CD4-positive, alpha-beta memory T cell (primary cell): ENCODE data around the gene EGFLAM. TPM values are rescaled to one million over a fixed set of nuclear protein-coding genes. Genes with fewer than 3 reads are reported as not detected.

ENCODE experiments used
- CTCF ChIA-PET: fragments of 350-600 bp; sonication (Branson Sonifier 250); formaldehyde crosslinking; loops from one replicate; lab custom pipeline; 2021; ENCODE audit warnings: inconsistent platforms; ENCODE audit not compliant: partially characterized antibody; lab: Charles Lee
- POLR2A ChIA-PET: fragments of 350-600 bp; sonication (Branson Sonifier 250); formaldehyde crosslinking; loops from one replicate; lab custom pipeline; 2021; ENCODE audit not compliant: partially characterized antibody; lab: Charles Lee
- DNase-seq, 5 donors: peaks; one replicate each; pipeline versions ENCODE4 v3.0.0 to v3.0.0-alpha.2; 2020 to 2022; ENCODE audit warnings: mixed read lengths in 1 of 5
- H3K27ac ChIP-seq: one replicate; pipeline ENCODE4 v1.7.0; 2013; ENCODE audit warnings: low read depth, low read length
- H3K27me3 ChIP-seq: 2 replicates; pipeline ENCODE4 v1.7.0; 2013; ENCODE audit warnings: mild to moderate bottlenecking, low read length, moderate library complexity; ENCODE audit not compliant: insufficient read depth
- H3K36me3 ChIP-seq: 2 replicates; pipeline ENCODE4 v1.7.0; 2013; ENCODE audit warnings: mild to moderate bottlenecking, low read length, moderate library complexity; ENCODE audit not compliant: insufficient read depth
- H3K4me1 ChIP-seq: 2 replicates; pipeline ENCODE4 v1.7.0; 2013; ENCODE audit warnings: mild to moderate bottlenecking, low read length, moderate library complexity; ENCODE audit not compliant: insufficient read depth
- H3K4me3 ChIP-seq, 2 donors: one replicate each; pipeline ENCODE4 v1.7.0; 2013; ENCODE audit warnings: low read length in 2 of 2, mild to moderate bottlenecking in 1 of 2
- H3K9me3 ChIP-seq, 2 donors: one replicate each; pipeline ENCODE4 v1.7.0; 2013; ENCODE audit warnings: low read length in 2 of 2, control low read depth in 1 of 2; ENCODE audit not compliant: control insufficient read depth in 1 of 2
- H3K27ac Mint-ChIP-seq, 7 donors: one replicate each; pipeline ENCODE4 v1.8.0; 2020 to 2021; ENCODE audit warnings: mixed read lengths in 7 of 7, mild to moderate bottlenecking in 6 of 7, inconsistent platforms in 3 of 7, moderate library complexity in 3 of 7
- H3K27me3 Mint-ChIP-seq, 2 donors: one replicate each; pipeline ENCODE4 v1.8.0; 2020 to 2021; ENCODE audit warnings: mixed read lengths in 2 of 2
- H3K36me3 Mint-ChIP-seq, 2 donors: one replicate each; pipeline ENCODE4 v1.8.0; 2020 to 2021; ENCODE audit warnings: mixed read lengths in 2 of 2, inconsistent platforms in 1 of 2, mild to moderate bottlenecking in 1 of 2
- H3K4me1 Mint-ChIP-seq, 4 donors: one replicate each; pipeline ENCODE4 v1.8.0; 2020 to 2021; ENCODE audit warnings: mixed read lengths in 4 of 4, mild to moderate bottlenecking in 1 of 4
- H3K4me3 Mint-ChIP-seq, 8 donors: one replicate each; pipeline ENCODE4 v1.8.0; 2020 to 2021; ENCODE audit warnings: mixed read lengths in 8 of 8, mild to moderate bottlenecking in 7 of 8, moderate library complexity in 6 of 8, inconsistent platforms in 3 of 8
- H3K9me3 Mint-ChIP-seq, 8 donors: one replicate each; pipeline ENCODE4 v1.8.0; 2020 to 2021; ENCODE audit warnings: mixed read lengths in 8 of 8, mild to moderate bottlenecking in 5 of 8, inconsistent platforms in 3 of 8, moderate library complexity in 1 of 8
- intact Hi-C: fragments of 100-400 bp; cut with micrococcal nuclease; formaldehyde crosslinking; loops from one replicate; pipeline ENCODE4 v1.15.1; 2023
- polyA plus RNA-seq, 2 donors: library from polyadenylated mRNA; unstranded; fragments of 300-500 nt; fragmentation: Illumina TruSeq; gene quantifications; one replicate each; pipeline ENCODE4 v1.2.3, GENCODE V29; 2021
- total RNA-seq, 2 experiments: library from RNA; stranded (reverse); gene quantifications; one replicate each; pipeline ENCODE4 v1.2.3, GENCODE V29; 2021

Gene EGFLAM
- total and polyA plus RNA-seq, 4 experiments from 2014 or later = not detected

DNA sequence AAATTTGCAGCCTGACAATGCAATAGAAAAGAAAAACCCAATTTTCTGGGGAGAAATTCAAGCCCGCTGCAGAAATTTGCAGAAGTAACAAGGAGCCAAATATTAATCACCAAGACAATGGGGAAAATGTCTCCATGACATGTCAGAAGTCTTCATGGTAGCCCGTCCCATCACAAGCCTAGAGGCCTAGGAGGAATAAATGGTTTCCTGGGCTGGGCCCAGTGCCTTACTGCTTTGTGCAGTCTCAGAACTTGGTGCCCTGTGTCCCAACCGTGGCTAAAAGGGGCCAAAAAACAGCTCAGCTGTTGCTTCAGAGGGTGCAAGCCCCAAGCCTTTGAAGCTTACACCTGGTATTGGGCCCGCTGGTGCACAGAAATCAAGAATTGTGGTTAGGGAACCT lies 23.6 kb upstream of the EGFLAM start:
- intact Hi-C loops = no loop called here
- H3K27ac Mint-ChIP-seq = no peak overlapping the region
- H3K27me3 ChIP-seq = no peaks in the 10 kb centered on the region
- H3K9me3 ChIP-seq = no peaks in the 10 kb centered on the region
- POLR2A ChIA-PET = no interaction called here
- H3K4me3 ChIP-seq = no peak overlapping the region
- H3K4me1 ChIP-seq = no peaks in the 10 kb centered on the region
- no peak for DNase-seq
- H3K36me3 Mint-ChIP-seq = no peaks in the 10 kb centered on the region
- peaks cover 5 to 18% (median 7%) of the 10 kb centered on the region in 8 donors for H3K9me3 Mint-ChIP-seq
- H3K27me3 Mint-ChIP-seq = no peaks in the 10 kb centered on the region
- CTCF ChIA-PET = no interaction called here
- no peaks in the 10 kb centered on the region for H3K4me1 Mint-ChIP-seq
- no peak overlapping the region for H3K27ac ChIP-seq
- H3K4me3 Mint-ChIP-seq = no peak overlapping the region
- no peaks in the 10 kb centered on the region for H3K36me3 ChIP-seq

DNA sequence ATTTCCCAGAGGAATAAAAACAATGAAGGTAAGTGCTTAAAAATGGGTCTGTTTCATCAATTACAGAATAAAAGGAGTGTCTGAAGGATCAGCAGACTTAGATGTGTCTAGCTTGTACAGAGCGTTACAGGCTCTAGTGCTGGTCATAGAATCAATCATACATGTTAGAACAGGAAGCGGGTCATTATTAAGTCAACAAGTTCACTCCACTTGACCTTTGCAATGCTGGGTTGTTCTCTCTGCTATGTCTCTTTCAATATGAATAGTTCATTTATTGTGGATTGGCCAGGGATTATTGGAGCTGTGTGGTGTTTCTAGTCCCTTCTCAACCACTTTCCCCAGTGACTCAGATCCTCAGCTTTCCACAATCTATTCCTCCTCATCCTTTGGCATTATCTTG lies 20.7 kb upstream of the EGFLAM start:
- Histone ChIP-seq H3K4me1 (no peaks in the 10 kb centered on the region), H3K4me3 (no peak overlapping the region), H3K36me3 (no peaks in the 10 kb centered on the region), H3K9me3 (no peaks in the 10 kb centered on the region), H3K27ac (no peak overlapping the region), H3K27me3 (no peaks in the 10 kb centered on the region)
- CTCF ChIA-PET = no interaction called here
- Mint-ChIP-seq H3K27ac (no peak overlapping the region), H3K9me3 (peaks cover 3 to 16% (median 7%) of the 10 kb centered on the region in 8 donors), H3K4me3 (no peak overlapping the region), H3K4me1 (no peaks in the 10 kb centered on the region), H3K27me3 (peaks cover 2 to 3% of the 10 kb centered on the region in 2 donors), H3K36me3 (no peaks in the 10 kb centered on the region)
- intact Hi-C loops = no loop called here
- POLR2A ChIA-PET = no interaction called here
- no peak for DNase-seq

DNA sequence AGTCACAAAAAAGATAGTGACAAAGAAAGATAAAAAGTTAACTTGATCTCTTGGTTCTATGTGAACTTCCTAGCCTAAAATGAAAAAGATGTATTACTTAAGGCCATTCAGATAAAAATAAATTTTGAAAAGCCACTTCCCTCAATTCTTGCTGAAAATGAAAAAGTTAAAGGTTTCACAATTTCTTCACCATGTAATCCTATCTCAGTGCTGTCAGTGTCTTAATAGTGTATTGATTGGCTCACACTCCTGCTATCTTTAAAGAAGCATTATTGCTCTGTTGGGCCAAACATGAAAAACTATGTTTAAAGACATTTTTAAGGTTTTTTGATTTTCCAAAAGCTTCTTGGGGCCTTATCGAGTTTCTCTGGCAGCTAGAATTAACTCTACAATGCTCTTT lies 18.1 kb upstream of the EGFLAM start:
- Histone ChIP-seq H3K9me3 (no peaks in the 10 kb centered on the region), H3K36me3 (no peaks in the 10 kb centered on the region), H3K4me3 (no peak overlapping the region), H3K27me3 (no peaks in the 10 kb centered on the region), H3K4me1 (no peaks in the 10 kb centered on the region), H3K27ac (no peak overlapping the region)
- Mint-ChIP-seq H3K4me3 (no peak overlapping the region), H3K36me3 (no peaks in the 10 kb centered on the region), H3K4me1 (no peaks in the 10 kb centered on the region), H3K27me3 (peaks cover 2 to 3% of the 10 kb centered on the region in 2 donors), H3K9me3 (peaks cover 0 to 5% (median 3%) of the 10 kb centered on the region in 8 donors), H3K27ac (no peak overlapping the region)
- ChIA-PET CTCF (no interaction called here), POLR2A (no interaction called here)
- no peak for DNase-seq
- intact Hi-C loops = no loop called here

DNA sequence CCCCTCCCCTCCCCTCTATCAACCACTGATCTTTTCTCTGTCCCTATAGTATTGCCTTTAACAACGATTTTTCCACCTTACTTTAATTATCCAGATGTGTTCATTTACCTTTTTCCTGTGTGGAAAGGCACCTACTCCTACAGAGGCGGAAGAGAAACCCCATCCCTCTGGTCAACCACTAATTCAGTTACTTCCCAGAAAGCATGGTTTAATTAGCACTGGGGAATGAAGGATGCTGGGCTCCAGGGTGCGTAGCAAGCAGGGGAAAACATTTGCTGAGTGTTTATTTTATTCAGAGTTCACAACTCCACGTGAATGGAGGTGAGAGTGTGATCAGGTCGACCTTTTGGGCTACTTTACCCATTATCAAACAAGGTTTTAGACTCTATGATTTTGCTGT lies 16.7 kb upstream of the EGFLAM start:
- Histone ChIP-seq H3K27me3 (no peaks in the 10 kb centered on the region), H3K27ac (no peak overlapping the region), H3K4me3 (no peak overlapping the region), H3K36me3 (no peaks in the 10 kb centered on the region), H3K9me3 (no peaks in the 10 kb centered on the region), H3K4me1 (no peaks in the 10 kb centered on the region)
- Mint-ChIP-seq H3K27me3 (peaks cover 2 to 3% of the 10 kb centered on the region in 2 donors), H3K27ac (no peak overlapping the region), H3K4me3 (no peak overlapping the region), H3K9me3 (peaks cover 0 to 3% (median 0%) of the 10 kb centered on the region in 8 donors), H3K36me3 (no peaks in the 10 kb centered on the region), H3K4me1 (no peaks in the 10 kb centered on the region)
- ChIA-PET POLR2A (no interaction called here), CTCF (no interaction called here)
- no peak for DNase-seq
- intact Hi-C loops = no loop called here

DNA sequence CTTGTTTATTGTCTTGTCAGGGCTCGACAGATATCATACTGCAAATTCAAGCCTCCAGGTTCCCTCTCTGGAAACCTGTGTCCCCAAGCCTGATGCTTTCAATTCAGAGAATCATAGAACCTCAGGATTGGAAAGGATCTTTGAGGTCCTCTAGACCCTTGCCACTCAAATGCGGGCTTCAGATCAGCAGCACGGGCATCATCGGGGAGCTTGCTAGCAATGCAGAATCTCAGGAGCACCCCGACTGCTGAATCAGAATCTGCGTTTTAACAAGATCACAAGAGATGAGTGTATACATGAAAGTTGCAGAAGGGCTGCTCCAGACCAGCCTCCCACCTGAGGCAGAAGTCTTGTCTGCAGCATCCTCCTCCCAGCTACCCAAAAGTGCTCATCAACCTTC lies 13.1 kb upstream of the EGFLAM start:
- no peaks in the 10 kb centered on the region for H3K4me1 Mint-ChIP-seq
- no peak for DNase-seq
- Histone ChIP-seq H3K9me3 (no peaks in the 10 kb centered on the region), H3K36me3 (no peaks in the 10 kb centered on the region), H3K4me3 (no peak overlapping the region), H3K27me3 (no peaks in the 10 kb centered on the region), H3K27ac (no peak overlapping the region), H3K4me1 (no peaks in the 10 kb centered on the region)
- no peaks in the 10 kb centered on the region for H3K36me3 Mint-ChIP-seq
- intact Hi-C loops = no loop called here
- peaks cover 1 to 3% of the 10 kb centered on the region in 2 donors for H3K27me3 Mint-ChIP-seq
- H3K27ac Mint-ChIP-seq = no peak overlapping the region
- H3K4me3 Mint-ChIP-seq = no peak overlapping the region
- POLR2A ChIA-PET = no interaction called here
- no peaks in the 10 kb centered on the region for H3K9me3 Mint-ChIP-seq
- CTCF ChIA-PET = no interaction called here

DNA sequence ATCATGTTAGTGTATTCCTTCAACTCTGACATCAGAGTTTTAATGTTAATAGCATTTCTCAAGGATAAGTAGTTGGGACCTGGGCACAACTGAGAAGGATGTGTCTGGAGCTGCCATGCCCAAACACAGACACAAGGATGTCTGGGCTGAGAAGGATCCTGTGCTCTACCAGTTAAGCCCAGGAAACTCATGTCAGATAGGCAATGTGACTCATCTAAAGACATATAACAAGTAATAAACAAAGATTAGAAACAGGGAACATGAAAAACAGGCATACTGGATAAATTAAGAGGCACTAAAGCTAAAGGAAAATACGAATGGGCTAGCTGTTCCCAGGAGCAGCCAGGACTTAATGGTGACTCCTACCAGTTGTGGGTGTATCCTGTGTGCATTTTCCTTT lies 9.1 kb upstream of the EGFLAM start:
- H3K4me1 ChIP-seq = no peaks in the 10 kb centered on the region
- no peaks in the 10 kb centered on the region for H3K9me3 ChIP-seq
- no peaks in the 10 kb centered on the region for H3K36me3 ChIP-seq
- H3K27me3 ChIP-seq = no peaks in the 10 kb centered on the region
- ChIA-PET POLR2A (no interaction called here), CTCF (no interaction called here)
- Mint-ChIP-seq H3K4me1 (no peaks in the 10 kb centered on the region), H3K27ac (no peak overlapping the region), H3K27me3 (peaks cover 5 to 8% of the 10 kb centered on the region in 2 donors), H3K9me3 (peaks cover 0 to 21% (median 6%) of the 10 kb centered on the region in 8 donors), H3K36me3 (no peaks in the 10 kb centered on the region), H3K4me3 (no peak overlapping the region)
- H3K27ac ChIP-seq = no peak overlapping the region
- no peak overlapping the region for H3K4me3 ChIP-seq
- DNase-seq = no peak
- intact Hi-C loops = no loop called here

DNA sequence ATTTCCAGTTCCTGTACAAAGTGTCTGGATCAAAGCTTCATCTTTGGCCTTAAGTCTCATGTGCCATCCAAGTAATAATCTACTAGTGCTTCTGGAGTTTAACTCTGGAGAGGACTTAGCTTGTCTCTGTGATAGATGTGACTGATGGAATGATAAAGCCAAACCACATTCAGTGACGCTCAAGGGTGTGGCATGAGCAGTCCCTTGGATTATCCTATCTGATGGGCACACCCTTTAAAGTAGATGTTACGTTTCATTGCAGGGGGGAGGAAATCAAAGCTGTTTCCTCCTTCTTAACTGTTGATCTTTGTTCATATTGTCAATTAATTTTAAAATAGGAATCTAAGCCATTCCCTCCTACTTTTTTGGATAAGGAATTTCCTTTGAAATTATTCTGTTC lies 8.5 kb upstream of the EGFLAM start:
- ChIA-PET CTCF (no interaction called here), POLR2A (no interaction called here)
- H3K4me3 ChIP-seq = no peak overlapping the region
- no peaks in the 10 kb centered on the region for H3K9me3 ChIP-seq
- peaks cover 0 to 21% (median 6%) of the 10 kb centered on the region in 8 donors for H3K9me3 Mint-ChIP-seq
- H3K4me1 Mint-ChIP-seq = no peaks in the 10 kb centered on the region
- H3K27ac Mint-ChIP-seq = no peak overlapping the region
- H3K27ac ChIP-seq = no peak overlapping the region
- no peak for DNase-seq
- no peaks in the 10 kb centered on the region for H3K4me1 ChIP-seq
- peaks cover 5 to 11% of the 10 kb centered on the region in 2 donors for H3K27me3 Mint-ChIP-seq
- intact Hi-C loops = no loop called here
- H3K27me3 ChIP-seq = no peaks in the 10 kb centered on the region
- no peak overlapping the region for H3K4me3 Mint-ChIP-seq
- H3K36me3 ChIP-seq = no peaks in the 10 kb centered on the region
- no peaks in the 10 kb centered on the region for H3K36me3 Mint-ChIP-seq
